Measurements from ENCODE around the gene GNG13.
A peak's percentile ranks its signal among the peaks of the same experiment; 100 is the strongest.
"Not testable (repeated sequence)": the region's sequence is repeated elsewhere in the genome, so short reads cannot be mapped to it uniquely, and the experiment has no call there.

GNG13 gene

GRCh38 chr16:777826-778225, 22.7 kb downstream of the GNG13 start:
- H3K27ac Mint-ChIP-seq, result peak overlapping the region in 1 of 3 experiments; percentile 52
- H3K4me1 Mint-ChIP-seq, result no peaks in the 10 kb centered on the region
- peaks cover 5% of the 10 kb centered on the region for H3K27me3 Mint-ChIP-seq (ENCODE audit: low read depth)
- H3K36me3 Mint-ChIP-seq (ENCODE audit: low read depth), result no peaks in the 10 kb centered on the region
- H3K4me3 Mint-ChIP-seq, result no peak overlapping the region
- H3K9me3 Mint-ChIP-seq, result no peaks in the 10 kb centered on the region
- TF ChIP-seq, protein P1, sequence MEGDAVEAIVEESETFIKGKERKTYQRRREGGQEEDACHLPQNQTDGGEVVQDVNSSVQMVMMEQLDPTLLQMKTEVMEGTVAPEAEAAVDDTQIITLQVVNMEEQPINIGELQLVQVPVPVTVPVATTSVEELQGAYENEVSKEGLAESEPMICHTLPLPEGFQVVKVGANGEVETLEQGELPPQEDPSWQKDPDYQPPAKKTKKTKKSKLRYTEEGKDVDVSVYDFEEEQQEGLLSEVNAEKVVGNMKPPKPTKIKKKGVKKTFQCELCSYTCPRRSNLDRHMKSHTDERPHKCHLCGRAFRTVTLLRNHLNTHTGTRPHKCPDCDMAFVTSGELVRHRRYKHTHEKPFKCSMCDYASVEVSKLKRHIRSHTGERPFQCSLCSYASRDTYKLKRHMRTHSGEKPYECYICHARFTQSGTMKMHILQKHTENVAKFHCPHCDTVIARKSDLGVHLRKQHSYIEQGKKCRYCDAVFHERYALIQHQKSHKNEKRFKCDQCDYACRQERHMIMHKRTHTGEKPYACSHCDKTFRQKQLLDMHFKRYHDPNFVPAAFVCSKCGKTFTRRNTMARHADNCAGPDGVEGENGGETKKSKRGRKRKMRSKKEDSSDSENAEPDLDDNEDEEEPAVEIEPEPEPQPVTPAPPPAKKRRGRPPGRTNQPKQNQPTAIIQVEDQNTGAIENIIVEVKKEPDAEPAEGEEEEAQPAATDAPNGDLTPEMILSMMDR (IDR thresholded peaks at IDR 0.05; ENCODE audit: unreplicated experiment in 3 of 3), result no peak

DNA sequence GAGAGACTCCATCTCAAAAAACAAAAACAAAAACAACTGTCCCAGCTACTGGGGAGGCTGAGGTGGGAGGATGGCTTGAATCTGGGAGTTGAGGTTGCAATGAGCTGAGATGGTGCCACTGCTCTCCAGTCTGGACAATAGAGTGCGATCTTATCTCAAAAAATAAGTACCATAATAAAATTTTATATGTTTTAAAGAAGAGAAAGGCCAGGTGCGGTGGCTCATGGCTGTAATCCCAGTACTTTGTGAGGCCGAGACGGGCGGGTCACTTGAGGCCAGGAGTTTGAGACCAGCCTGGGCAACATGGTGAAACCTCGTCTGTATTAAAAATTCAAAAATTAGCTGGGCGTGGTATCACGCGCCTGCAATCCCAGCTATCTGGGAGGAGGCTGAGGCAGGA, 23.7 kb downstream of the GNG13 start:
- Mint-ChIP-seq H3K36me3 (ENCODE audit: low read depth) (no peaks in the 10 kb centered on the region), H3K9me3 (no peaks in the 10 kb centered on the region), H3K4me3 (no peak overlapping the region), H3K27me3 (ENCODE audit: low read depth) (peaks cover 5% of the 10 kb centered on the region), H3K4me1 (no peaks in the 10 kb centered on the region), H3K27ac (no peak overlapping the region)
- TF ChIP-seq, protein P1 (IDR thresholded peaks at IDR 0.05; ENCODE audit: unreplicated experiment in 3 of 3), result no peak

DNA sequence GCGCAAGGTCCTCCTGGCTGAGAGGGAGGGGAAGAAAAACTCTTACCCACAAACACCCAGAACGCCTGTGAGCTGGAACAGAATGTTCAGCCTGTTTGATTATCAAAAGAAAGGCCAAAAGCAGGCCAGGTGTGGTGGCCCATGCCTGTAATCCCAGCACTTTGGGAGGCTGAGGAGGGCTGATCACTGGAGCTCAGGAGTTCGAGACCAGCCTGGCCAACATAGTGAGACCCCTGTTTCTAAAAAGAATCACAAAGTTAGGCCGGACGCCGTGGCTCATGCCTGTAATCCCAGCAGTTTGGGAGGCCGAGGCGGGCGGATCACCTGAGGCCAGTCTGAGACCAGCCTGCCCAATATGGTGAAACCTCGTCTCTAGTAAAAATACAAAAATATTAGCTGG, 24.2 kb downstream of the GNG13 start:
- H3K36me3 Mint-ChIP-seq (ENCODE audit: low read depth); H3K4me1 Mint-ChIP-seq; H3K4me3 Mint-ChIP-seq; H3K27me3 Mint-ChIP-seq (ENCODE audit: low read depth); H3K27ac Mint-ChIP-seq; H3K9me3 Mint-ChIP-seq: not testable (repeated sequence)

GRCh38 chr16:775236-775796, 25.2 kb downstream of the GNG13 start:
- H3K4me1 Mint-ChIP-seq, result no peaks in the 10 kb centered on the region
- peaks cover 11% of the 10 kb centered on the region for H3K27me3 Mint-ChIP-seq (ENCODE audit: low read depth)
- no peak overlapping the region for H3K27ac Mint-ChIP-seq
- H3K9me3 Mint-ChIP-seq, result no peaks in the 10 kb centered on the region
- TF ChIP-seq, protein P1 (IDR thresholded peaks at IDR 0.05; ENCODE audit: unreplicated experiment in 3 of 3), result no peak
- no peak overlapping the region for H3K4me3 Mint-ChIP-seq
- no peaks in the 10 kb centered on the region for H3K36me3 Mint-ChIP-seq (ENCODE audit: low read depth)

- Mint-ChIP-seq H3K4me3 (no peak overlapping the region), H3K9me3 (no peaks in the 10 kb centered on the region), H3K27me3 (ENCODE audit: low read depth) (peaks cover 11% of the 10 kb centered on the region), H3K4me1 (no peaks in the 10 kb centered on the region), H3K36me3 (ENCODE audit: low read depth) (no peaks in the 10 kb centered on the region), H3K27ac (no peak overlapping the region)
- TF ChIP-seq, protein P1 (IDR thresholded peaks at IDR 0.05; ENCODE audit: unreplicated experiment in 3 of 3), result no peak
These were observed 26.2 kb downstream of the GNG13 start for GRCh38 chr16:774086-775001.

DNA sequence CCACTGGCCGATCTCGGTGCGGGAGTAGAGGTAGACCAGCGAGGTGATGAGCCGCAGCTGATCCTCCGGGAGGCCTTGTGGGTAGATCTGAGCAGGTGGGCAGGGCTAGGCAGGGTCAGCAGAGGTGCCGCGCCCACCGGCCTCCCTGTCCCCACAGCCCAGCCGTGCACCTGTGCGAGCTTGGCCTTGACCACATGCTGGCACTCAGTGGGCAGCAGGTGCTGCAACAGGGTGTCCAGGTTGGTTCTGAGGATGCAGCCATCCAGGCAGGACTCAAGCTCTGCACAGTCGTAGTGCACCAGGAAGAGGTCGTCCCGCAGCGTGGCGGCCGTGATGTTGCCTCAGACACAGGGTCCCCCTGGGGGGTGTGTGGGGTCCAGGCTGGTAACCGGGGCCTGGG, 27.6 kb downstream of the GNG13 start:
- no peaks in the 10 kb centered on the region for H3K9me3 Mint-ChIP-seq
- H3K4me3 Mint-ChIP-seq, result no peak overlapping the region
- no peaks in the 10 kb centered on the region for H3K36me3 Mint-ChIP-seq (ENCODE audit: low read depth)
- peaks cover 10% of the 10 kb centered on the region for H3K27me3 Mint-ChIP-seq (ENCODE audit: low read depth)
- TF ChIP-seq, protein P1 (IDR thresholded peaks at IDR 0.05; ENCODE audit: unreplicated experiment in 3 of 3), result no peak
- no peak overlapping the region for H3K27ac Mint-ChIP-seq
- H3K4me1 Mint-ChIP-seq, result no peaks in the 10 kb centered on the region
